H1 (cell line): ENCODE measurements around the gene LCA5. TPM values are rescaled to one million over a fixed set of nuclear protein-coding genes. Genes with fewer than 3 reads are reported as not detected.

Experiments
- CTCF ChIA-PET: fragments of 300-600 bp; sonication (Branson Sonifier 250); formaldehyde crosslinking; loops from one replicate; lab custom pipeline; 2021; ENCODE audit not compliant: partially characterized antibody; lab: Charles Lee
- POLR2A ChIA-PET: fragments of 300-600 bp; sonication (Branson Sonifier 250); formaldehyde crosslinking; loops from one replicate; lab custom pipeline; 2021; ENCODE audit warnings: inconsistent platforms; ENCODE audit not compliant: partially characterized antibody; lab: Charles Lee
- DNase-seq, 2 experiments: peaks; one replicate each; pipeline versions ENCODE4 v3.0.0 to v3.0.0-alpha.2; 2010 to 2022; ENCODE audit warnings: low spot score in 2 of 2, low read depth in 1 of 2, mixed read lengths in 1 of 2
- FAIRE-seq: peaks from 2 replicates; lab custom pipeline; 2011; peaks lifted over from hg19 to GRCh38; lab: Jason Lieb, UNC
- H2AFZ ChIP-seq: 2 replicates; pipeline ENCODE4 v1.8.1; 2012; ENCODE audit warnings: low read length, inconsistent platforms
- H2AK5ac ChIP-seq: 2 replicates; pipeline ENCODE4 v1.6.1; 2013; ENCODE audit warnings: low read depth, low read length
- H2BK120ac ChIP-seq: replicated peaks from 2 replicates; pipeline ENCODE3; 2013; ENCODE audit warnings: low read depth, low read length, inconsistent platforms
- H2BK12ac ChIP-seq: 2 replicates; pipeline ENCODE4 v1.6.1; 2013; ENCODE audit warnings: low read depth, low read length
- H2BK15ac ChIP-seq: 2 replicates; pipeline ENCODE4 v1.6.1; 2013; ENCODE audit warnings: low read length
- H2BK20ac ChIP-seq: 2 replicates; pipeline ENCODE4 v1.6.1; 2013; ENCODE audit warnings: low read length
- H2BK5ac ChIP-seq: 2 replicates; pipeline ENCODE4 v1.6.1; 2013; ENCODE audit warnings: low read depth, low read length
- H3K14ac ChIP-seq: 2 replicates; pipeline ENCODE4 v1.6.1; 2013; ENCODE audit warnings: inconsistent platforms; ENCODE audit not compliant: insufficient read length
- H3K18ac ChIP-seq: 2 replicates; pipeline ENCODE4 v1.6.1; 2013; ENCODE audit warnings: low read length; ENCODE audit errors: extremely low read depth
- H3K23ac ChIP-seq: 2 replicates; pipeline ENCODE4 v1.6.1; 2013; ENCODE audit warnings: inconsistent platforms; ENCODE audit not compliant: insufficient read length
- H3K23me2 ChIP-seq: 2 replicates; pipeline ENCODE4 v1.6.1; 2013; ENCODE audit warnings: low read depth, low read length
- H3K27ac ChIP-seq: 2 replicates; pipeline ENCODE4 v1.6.1; 2011; ENCODE audit warnings: low read depth, low read length, inconsistent platforms
- H3K27me3 ChIP-seq, 4 experiments: replicated peaks in 1 of 4; 1 replicate in 1 of 4; 2 replicates in 3 of 4; pipeline versions ENCODE4 v1.6.1 to v1.8.1; 2011 to 2013; ENCODE audit warnings: low read length in 3 of 4, mild to moderate bottlenecking in 3 of 4, inconsistent platforms in 2 of 4, mixed read lengths in 2 of 4, moderate library complexity in 1 of 4; ENCODE audit not compliant: control insufficient read depth in 3 of 4, insufficient read depth in 3 of 4; ENCODE audit errors: extremely low read depth in 1 of 4
- H3K36me3 ChIP-seq, 4 experiments: 2 replicates each; pipeline versions ENCODE4 v1.6.1 to v1.8.1; 2011 to 2013; ENCODE audit warnings: mild to moderate bottlenecking in 4 of 4, low read length in 3 of 4, moderate library complexity in 2 of 4, control low read depth in 1 of 4, inconsistent platforms in 1 of 4; ENCODE audit not compliant: insufficient read depth in 4 of 4, control insufficient read depth in 2 of 4
- H3K4ac ChIP-seq: replicated peaks from 2 replicates; pipeline ENCODE3; 2013; ENCODE audit warnings: low read length, low read depth, mixed read lengths, inconsistent platforms; ENCODE audit not compliant: insufficient read length
- H3K4me1 ChIP-seq, 4 experiments: replicated peaks in 1 of 4; 1 replicate in 1 of 4; 2 replicates in 3 of 4; pipeline versions ENCODE4 v1.6.1 to v1.8.1; 2011 to 2013; ENCODE audit warnings: low read length in 3 of 4, inconsistent platforms in 2 of 4, mixed read lengths in 1 of 4; ENCODE audit not compliant: insufficient read depth in 4 of 4, control insufficient read depth in 3 of 4
- H3K4me2 ChIP-seq, 2 experiments: 2 replicates each; pipeline versions ENCODE4 v1.6.1 to v1.8.1; 2011 to 2013; ENCODE audit warnings: low read depth in 2 of 2, low read length in 2 of 2, control low read depth in 1 of 2, inconsistent platforms in 1 of 2, mild to moderate bottlenecking in 1 of 2; ENCODE audit not compliant: insufficient read depth in 1 of 2
- H3K4me3 ChIP-seq, 4 experiments: fragments of 200-600, 300-600 bp in 1 of 4; sonication (generic), shearing (Covaris generic), sonication (Bioruptor Twin) in 1 of 4; 2 replicates each; pipeline versions ENCODE4 v1.5.1 to v1.8.1; 2011 to 2016; ENCODE audit warnings: low read length in 4 of 4, low read depth in 3 of 4, control low read depth in 2 of 4, inconsistent platforms in 2 of 4, mild to moderate bottlenecking in 2 of 4, mixed read lengths in 1 of 4, moderate library complexity in 1 of 4; ENCODE audit not compliant: insufficient read depth in 2 of 4; ENCODE audit errors: extremely low read depth in 1 of 4
- H3K56ac ChIP-seq: replicated peaks from 2 replicates; pipeline ENCODE3; 2013; ENCODE audit warnings: low read depth, mild to moderate bottlenecking, mixed read lengths, low read length, inconsistent platforms; ENCODE audit not compliant: insufficient read length
- H3K79me1 ChIP-seq: 2 replicates; pipeline ENCODE4 v1.6.1; 2013; ENCODE audit warnings: low read depth, low read length, control low read depth
- H3K79me2 ChIP-seq, 2 experiments: 2 replicates each; pipeline versions ENCODE4 v1.6.1 to v1.8.1; 2012 to 2013; ENCODE audit warnings: low read length in 2 of 2, mild to moderate bottlenecking in 2 of 2, inconsistent platforms in 1 of 2; ENCODE audit not compliant: insufficient read depth in 2 of 2, control insufficient read depth in 1 of 2
- H3K9ac ChIP-seq, 4 experiments: replicated peaks in 1 of 4; 1 replicate in 1 of 4; 2 replicates in 3 of 4; pipeline versions ENCODE4 v1.6.1 to v1.8.1; 2011 to 2013; ENCODE audit warnings: low read depth in 3 of 4, low read length in 3 of 4, control low read depth in 2 of 4, mild to moderate bottlenecking in 2 of 4, moderate library complexity in 2 of 4, inconsistent platforms in 1 of 4; ENCODE audit errors: extremely low read depth in 1 of 4
- H3K9me3 ChIP-seq, 2 experiments: 2 replicates each; pipeline versions ENCODE4 v1.6.1 to v1.8.1; 2012 to 2013; ENCODE audit warnings: mild to moderate bottlenecking in 2 of 2, moderate library complexity in 2 of 2, control low read depth in 1 of 2, inconsistent platforms in 1 of 2, low read depth in 1 of 2, low read length in 1 of 2, mixed read lengths in 1 of 2; ENCODE audit not compliant: insufficient read depth in 2 of 2
- H4K20me1 ChIP-seq, 2 experiments: replicated peaks in 1 of 2; 2 replicates each; pipeline versions ENCODE3 to v1.8.1; 2011 to 2013; ENCODE audit warnings: inconsistent platforms in 2 of 2, low read length in 2 of 2, mild to moderate bottlenecking in 1 of 2; ENCODE audit not compliant: insufficient read depth in 2 of 2, control insufficient read depth in 1 of 2
- H4K5ac ChIP-seq: 2 replicates; pipeline ENCODE4 v1.6.1; 2013; ENCODE audit warnings: low read length, low read depth, mixed read lengths, inconsistent platforms; ENCODE audit not compliant: insufficient read length
- H4K8ac ChIP-seq: 2 replicates; pipeline ENCODE4 v1.8.0; 2013; ENCODE audit warnings: mild to moderate bottlenecking, moderate library complexity, low read length, inconsistent platforms; ENCODE audit not compliant: insufficient read depth; ENCODE audit errors: extremely low read depth
- H4K91ac ChIP-seq: replicated peaks from 2 replicates; pipeline ENCODE3; 2013; ENCODE audit warnings: low read length, mixed read lengths, inconsistent platforms; ENCODE audit not compliant: insufficient read length
- ASH2L ChIP-seq: fragments of 200-600, 300-600 bp; sonication (generic); IDR thresholded peaks from one replicate; pipeline ENCODE4 v1.7.1; 2017; ENCODE audit warnings: low read length
- E2F6 ChIP-seq: IDR thresholded peaks from 2 replicates; pipeline ENCODE4 v1.6.1; 2012; ENCODE audit warnings: inconsistent platforms
- EZH2 ChIP-seq: fragments of 200-600 bp; sonication (generic); IDR thresholded peaks from 2 replicates; pipeline ENCODE4 v1.7.1; 2012; ENCODE audit warnings: low read depth, mild to moderate bottlenecking, moderate library complexity, low read length, inconsistent platforms; ENCODE audit not compliant: severe bottlenecking
- HDAC6 ChIP-seq: IDR thresholded peaks from one replicate; pipeline ENCODE4 v1.7.1; 2012; ENCODE audit warnings: low read depth, mild to moderate bottlenecking, inconsistent platforms, low read length, moderate library complexity
- JUND ChIP-seq: IDR thresholded peaks from 2 replicates; pipeline ENCODE4 v1.6.1; 2011; ENCODE audit warnings: mild to moderate bottlenecking, improper control_type of control experiment, low read length
- POLR2A ChIP-seq, 2 experiments: IDR thresholded peaks; 1 replicate in 1 of 2; 2 replicates in 1 of 2; pipeline ENCODE4 v1.6.1; 2011; ENCODE audit warnings: low read depth in 2 of 2, low read length in 2 of 2, mild to moderate bottlenecking in 2 of 2; ENCODE audit errors: control extremely low read depth in 1 of 2
- POU5F1 ChIP-seq: IDR thresholded peaks from 2 replicates; pipeline ENCODE4 v1.6.1; 2011; ENCODE audit warnings: low read depth, mild to moderate bottlenecking, low read length, moderate library complexity
- RXRA ChIP-seq: IDR thresholded peaks from 2 replicates; pipeline ENCODE4 v1.6.1; 2011; ENCODE audit warnings: low read depth, mild to moderate bottlenecking, low read length, moderate library complexity; ENCODE audit not compliant: insufficient read depth
- SIRT6 ChIP-seq: IDR thresholded peaks from one replicate; pipeline ENCODE4 v1.7.1; 2012; ENCODE audit warnings: low read length, inconsistent platforms
- SP1 ChIP-seq: IDR thresholded peaks from 2 replicates; pipeline ENCODE4 v1.6.1; 2011; ENCODE audit warnings: low read depth, low read length
- WGBS, 2 experiments: shearing (Covaris generic) in 1 of 2; methylation state at CpG; one replicate each; pipeline versions ENCODE4 v1.1.6 to v1.1.7; 2013 to 2015; ENCODE audit warnings: low lambda C conversion rate in 2 of 2, mixed read lengths in 2 of 2, inconsistent platforms in 1 of 2, low coverage in 1 of 2, missing lambda C conversion rate in 1 of 2; ENCODE audit not compliant: insufficient replicate concordance in 2 of 2, insufficient coverage in 1 of 2, insufficient read length in 1 of 2; ENCODE audit errors: extremely low coverage in 1 of 2, missing lambda C conversion rate in 1 of 2; 5-methylcytosine and 5-hydroxymethylcytosine counted together
- polyA plus RNA-seq, 7 experiments: library from polyadenylated mRNA; depleted of rRNA in 3 of 7; stranded (reverse) in 5 of 7; unstranded in 2 of 7; fragments of >200 nt in 5 of 7; fragments of 200-250 nt in 2 of 7; gene quantifications; 1 replicate in 5 of 7; 2 replicates in 1 of 7; 4 replicates in 1 of 7; pipeline versions ENCODE4 v1.2.1 to v1.2.3, GENCODE V29; 2011 to 2013; ENCODE audit warnings: missing spikeins in 2 of 7, mixed read lengths in 2 of 7
- total RNA-seq: library from RNA; stranded (reverse); fragmentation: NEBNext Ultra II Directional; extraction: Animal tissue kit (Norgen Biotek cat#: 25700); gene quantifications from 2 replicates; pipeline ENCODE4 v1.2.1, GENCODE V29; 2021

Gene LCA5
- total and polyA plus RNA-seq, 2 of the 8 experiments (the other 6 are each of a cell fraction or from before 2014, with no cell fraction given) = 0.44 to 3.6 TPM

- peaks cover 4 to 12% (median 5%) of the 10 kb centered on the region in 4 experiments; a peak in 6 of 7 replicates for H3K4me1 ChIP-seq
- H3K36me3 ChIP-seq = no peaks in the 10 kb centered on the region
- ChIA-PET CTCF (interaction anchor here (1.1 to 2.7 kb wide), 4 partner anchors 12 to 128 kb away, joined by 3 to 12 read pairs (median 4); no protein-coding TSS in a partner anchor), POLR2A (interaction anchor here (0.7 to 2.4 kb wide), 5 partner anchors 7 to 87 kb away, joined by 3 to 9 read pairs (median 3); partner anchors contain the start of genes LCA5 and SH3BGRL2)
- FAIRE-seq = no peak
- H3K14ac ChIP-seq = no peak overlapping the region
- H4K91ac ChIP-seq = no peak overlapping the region
- peak overlapping the region; percentile 12 to 40; a peak in 3 of 4 replicates for H3K4me2 ChIP-seq
- DNase-seq = no peak
- H3K9me3 ChIP-seq = no peaks in the 10 kb centered on the region
- H2AFZ ChIP-seq = no peak overlapping the region
- no peak overlapping the region for H2BK20ac ChIP-seq
- no peak for TF ChIP-seq ASH2L
- TF ChIP-seq RXRA = no peak
- TF ChIP-seq EZH2 = no peak
- TF ChIP-seq HDAC6 = no peak
- no peak for TF ChIP-seq POLR2A (IDR thresholded peaks at IDR 0.05; ENCODE audit: control extremely low read depth in 1 of 2, low read depth in 2 of 2, low read length in 2 of 2)
- no peak for TF ChIP-seq SIRT6
- TF ChIP-seq JUND = no peak
- no peak for TF ChIP-seq POU5F1
- TF ChIP-seq SP1 = no peak
- no peak for TF ChIP-seq E2F6
- H2BK15ac ChIP-seq = no peak overlapping the region
- peak overlapping the region in 1 of 4 experiments; percentile 34; a peak in 1 of 8 replicates for H3K4me3 ChIP-seq
- H3K23me2 ChIP-seq = no peaks in the 10 kb centered on the region
- H3K18ac ChIP-seq = no peak overlapping the region
- no peak overlapping the region for H4K8ac ChIP-seq
- H3K56ac ChIP-seq = no peak overlapping the region
- no peak overlapping the region for H2BK120ac ChIP-seq
- no peak overlapping the region for H3K4ac ChIP-seq
- H4K20me1 ChIP-seq = no peaks in the 10 kb centered on the region
- H3K79me2 ChIP-seq = no peaks in the 10 kb centered on the region; a peak in 1 of 4 replicates
- H2BK12ac ChIP-seq = no peak overlapping the region; the same call in 1 of the 2 replicates
- H3K9ac ChIP-seq = no peak overlapping the region
- H3K27me3 ChIP-seq = no peaks in the 10 kb centered on the region
- no peak overlapping the region for H3K23ac ChIP-seq
- H2AK5ac ChIP-seq = no peak overlapping the region
- no peak overlapping the region for H4K5ac ChIP-seq
- no peak overlapping the region for H3K27ac ChIP-seq
- 61% methylated on average over 2 of the region's 2 CpGs; no CpG with 5 or more reads in 1 of the 2 experiments for WGBS, 2 experiments
- H3K79me1 ChIP-seq = no peaks in the 10 kb centered on the region
- H2BK5ac ChIP-seq = no peak overlapping the region
Measured at GRCh38 chr6:79544299-79544927, 7.2 kb upstream of the LCA5 start.
